Mucosa of stomach (tissue), 1 donor: Measurements from ENCODE around the gene IQCB1.

Experiments used
- H3K27me3 ChIP-seq: one replicate; pipeline ENCODE4 v1.7.0; 2013; ENCODE audit warnings: mild to moderate bottlenecking, low read length; ENCODE audit not compliant: control insufficient read depth, insufficient read depth
- H3K36me3 ChIP-seq: one replicate; pipeline ENCODE4 v1.7.0; 2013; ENCODE audit warnings: low read length; ENCODE audit not compliant: control insufficient read depth, insufficient read depth
- H3K4me1 ChIP-seq: one replicate; pipeline ENCODE4 v1.7.0; 2013; ENCODE audit warnings: mild to moderate bottlenecking, low read length; ENCODE audit not compliant: control insufficient read depth, insufficient read depth
- H3K4me3 ChIP-seq: one replicate; pipeline ENCODE4 v1.7.0; 2013; ENCODE audit warnings: low read length
- H3K9ac ChIP-seq: one replicate; pipeline ENCODE4 v1.7.0; 2013; ENCODE audit warnings: mild to moderate bottlenecking, low read length, moderate library complexity
- H3K9me3 ChIP-seq: one replicate; pipeline ENCODE4 v1.7.0; 2013; ENCODE audit warnings: mild to moderate bottlenecking, low read length, moderate library complexity; ENCODE audit not compliant: control insufficient read depth
- donor health status: Pancreatic carcinoma.

IQCB1 gene

GRCh38 chr3:121737644-121738043, 97.2 kb downstream of the IQCB1 start:
- Histone ChIP-seq H3K4me3 (no peak overlapping the region), H3K9ac (no peak overlapping the region), H3K9me3 (no peaks in the 10 kb centered on the region), H3K36me3 (no peaks in the 10 kb centered on the region), H3K27me3 (no peaks in the 10 kb centered on the region), H3K4me1 (peaks cover 8% of the 10 kb centered on the region)

- H3K27me3 ChIP-seq, result no peaks in the 10 kb centered on the region
- no peak overlapping the region for H3K9ac ChIP-seq
- H3K4me1 ChIP-seq, result peaks cover 8% of the 10 kb centered on the region
- no peaks in the 10 kb centered on the region for H3K9me3 ChIP-seq
- no peak overlapping the region for H3K4me3 ChIP-seq
- no peaks in the 10 kb centered on the region for H3K36me3 ChIP-seq
Measured at GRCh38 chr3:121736112-121736511, 98.7 kb downstream of the IQCB1 start.

DNA sequence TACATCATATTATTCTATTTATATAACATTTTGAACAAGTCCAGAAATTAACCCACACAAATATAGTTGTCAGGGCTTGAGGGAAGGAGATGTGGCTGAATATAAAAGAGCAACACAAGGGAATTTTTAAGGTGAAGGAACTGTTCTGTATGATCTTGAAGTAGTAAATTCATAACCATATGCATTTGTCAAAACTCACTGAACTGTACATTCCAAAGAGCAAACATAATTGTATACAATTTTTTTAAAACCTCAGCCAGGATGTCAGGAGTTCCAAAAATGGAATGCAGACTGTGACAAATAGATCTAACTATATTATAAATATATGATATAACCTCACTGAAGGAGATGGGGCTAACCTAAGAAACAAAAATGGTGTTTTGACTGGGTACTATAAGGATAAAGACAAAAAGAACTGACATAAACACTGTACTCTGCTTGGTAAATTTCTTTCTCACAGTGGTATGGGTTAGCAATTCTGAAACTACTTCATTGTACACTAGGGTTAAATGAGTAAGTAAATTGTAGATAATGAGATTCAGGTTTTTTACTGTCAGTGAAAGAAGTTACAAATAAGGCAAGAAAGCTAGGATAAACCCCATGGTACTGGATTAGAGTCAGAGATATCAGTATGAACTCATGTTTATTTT, 99.7 kb downstream of the IQCB1 start:
- H3K4me3 ChIP-seq, result no peak overlapping the region
- peaks cover 8% of the 10 kb centered on the region for H3K4me1 ChIP-seq

GRCh38 chr3:121730940-121731687, 103.7 kb downstream of the IQCB1 start:
- Histone ChIP-seq H3K4me1 (no peaks in the 10 kb centered on the region), H3K9ac (no peak overlapping the region)

More for the DNA sequence above, 99.7 kb downstream of the IQCB1 start:
- no peak overlapping the region for H3K9ac ChIP-seq
- no peaks in the 10 kb centered on the region for H3K36me3 ChIP-seq
- H3K9me3 ChIP-seq, result no peaks in the 10 kb centered on the region
- no peaks in the 10 kb centered on the region for H3K27me3 ChIP-seq

DNA sequence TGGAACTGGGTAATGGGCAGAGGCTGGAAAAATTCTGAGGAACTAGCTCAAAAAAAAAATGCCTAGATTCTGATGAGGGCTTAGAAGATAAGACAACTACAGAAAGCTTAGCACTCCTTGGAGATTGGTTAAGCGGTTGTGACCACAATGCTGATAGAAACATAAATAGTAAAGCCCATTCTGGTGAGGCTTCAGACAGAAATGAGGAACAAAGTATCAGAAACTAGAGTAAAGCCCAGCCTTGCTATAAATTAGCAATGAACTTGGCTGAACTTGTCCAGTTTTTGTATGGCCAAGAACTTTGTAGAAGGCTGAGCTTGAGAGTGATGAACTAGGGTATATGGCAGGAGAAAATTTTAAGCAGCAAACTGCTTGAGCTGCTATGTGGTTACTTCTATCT, 110.7 kb downstream of the IQCB1 start:
- no peaks in the 10 kb centered on the region for H3K27me3 ChIP-seq
- no peaks in the 10 kb centered on the region for H3K9me3 ChIP-seq
- no peaks in the 10 kb centered on the region for H3K36me3 ChIP-seq

More at GRCh38 chr3:121730940-121731687, 103.7 kb downstream of the IQCB1 start:
- H3K4me3 ChIP-seq, result no peak overlapping the region
- no peaks in the 10 kb centered on the region for H3K9me3 ChIP-seq
- no peaks in the 10 kb centered on the region for H3K27me3 ChIP-seq
- H3K36me3 ChIP-seq, result no peaks in the 10 kb centered on the region

DNA sequence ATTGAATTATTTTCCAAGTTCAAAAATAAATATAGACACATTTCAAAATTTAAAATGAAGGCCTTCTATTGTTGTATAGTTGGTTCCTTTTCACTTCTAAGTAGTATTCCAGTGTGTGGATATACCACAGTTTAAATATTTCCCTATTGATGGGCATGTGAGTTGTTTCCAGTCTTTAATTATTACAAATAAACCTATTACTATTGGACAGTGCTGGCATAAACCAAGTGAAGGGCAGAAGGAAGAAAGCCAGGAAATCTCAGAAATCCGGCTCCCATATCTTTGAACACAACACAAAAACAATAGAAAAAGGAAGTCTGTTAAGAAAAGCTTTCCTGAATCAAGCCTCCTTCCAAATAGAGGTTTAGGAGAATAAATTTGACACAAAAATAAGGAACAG, 111.4 kb downstream of the IQCB1 start:
- H3K4me1 ChIP-seq, result no peaks in the 10 kb centered on the region
- H3K9me3 ChIP-seq, result no peaks in the 10 kb centered on the region
- H3K9ac ChIP-seq, result no peak overlapping the region
- H3K27me3 ChIP-seq, result no peaks in the 10 kb centered on the region
- H3K36me3 ChIP-seq, result no peaks in the 10 kb centered on the region
- H3K4me3 ChIP-seq, result no peak overlapping the region

More for the DNA sequence above, 110.7 kb downstream of the IQCB1 start:
- no peak overlapping the region for H3K9ac ChIP-seq
- no peaks in the 10 kb centered on the region for H3K4me1 ChIP-seq
- H3K4me3 ChIP-seq, result no peak overlapping the region

DNA sequence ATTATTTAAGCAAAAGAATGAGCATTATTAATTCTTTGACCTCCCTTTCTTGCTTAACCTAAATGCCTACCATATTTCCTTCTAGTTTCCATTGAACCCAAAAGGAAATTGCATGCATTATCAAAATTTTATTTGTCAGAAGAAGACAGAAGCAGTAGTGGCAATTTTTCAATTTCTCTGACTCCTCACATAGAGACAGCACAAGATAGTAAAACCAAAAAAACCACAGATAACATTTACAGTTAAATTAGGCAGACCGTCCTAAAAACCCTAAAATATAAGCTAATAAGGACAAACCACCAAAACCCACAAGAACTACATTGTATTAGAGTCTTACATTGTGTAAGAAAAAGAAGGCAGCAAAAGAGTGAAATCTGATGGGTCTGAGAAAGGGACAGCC, 112.4 kb downstream of the IQCB1 start:
- no peak overlapping the region for H3K4me3 ChIP-seq
- no peaks in the 10 kb centered on the region for H3K9me3 ChIP-seq
- H3K4me1 ChIP-seq, result no peaks in the 10 kb centered on the region
- H3K27me3 ChIP-seq, result no peaks in the 10 kb centered on the region
- H3K36me3 ChIP-seq, result peaks cover 2% of the 10 kb centered on the region
- no peak overlapping the region for H3K9ac ChIP-seq

DNA sequence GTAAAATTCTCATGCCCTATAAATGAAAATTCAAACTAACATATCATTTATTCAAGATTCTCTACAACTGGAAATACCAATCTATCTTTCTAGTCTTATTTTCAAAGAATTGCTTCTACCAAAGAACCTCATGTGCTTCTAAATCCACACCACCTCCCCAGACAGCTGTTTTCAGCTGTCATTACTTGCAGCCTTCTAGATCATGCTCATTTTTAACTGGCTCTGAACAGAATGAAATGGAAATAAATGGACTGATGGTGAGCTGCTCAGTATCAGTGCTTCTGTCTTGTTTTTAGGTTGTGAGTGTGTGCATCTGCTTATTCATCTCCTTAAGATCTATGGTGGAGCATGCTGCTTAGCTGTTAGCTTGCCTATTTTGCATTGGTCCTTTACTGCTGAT, 114.7 kb downstream of the IQCB1 start:
- Histone ChIP-seq H3K27me3 (no peaks in the 10 kb centered on the region), H3K9ac (no peak overlapping the region), H3K9me3 (no peaks in the 10 kb centered on the region), H3K36me3 (peaks cover 12% of the 10 kb centered on the region), H3K4me3 (no peak overlapping the region), H3K4me1 (no peaks in the 10 kb centered on the region)
